IMR-90 (cell line): Measurements from ENCODE around the gene RPP40. TPM values are rescaled to one million over a fixed set of nuclear protein-coding genes. Genes with fewer than 3 reads are reported as not detected.

Experiments
- ATAC-seq: fragments of 200-7000 bp; cut with Tn5 transposase; 2 replicates; pipeline ENCODE4 v1.9.1; 2020; ENCODE audit warnings: low read depth, mild to moderate bottlenecking, moderate library complexity
- BruUV-seq: library from RNA; stranded (reverse); fragments of 400-500 nt; replicated peaks from 2 replicates; lab custom pipeline; 2021; lab: Mats Ljungman, UMichigan
- CTCF ChIA-PET: fragments of 300-600 bp; formaldehyde crosslinking; extraction: SDS; loops from one replicate; lab custom pipeline; 2021; ENCODE audit warnings: antibody characterized with exemption; lab: Yijun Ruan, JAX
- POLR2A ChIA-PET: fragments of 300-600 bp; sonication (Branson Sonifier 250); formaldehyde crosslinking; loops from one replicate; lab custom pipeline; 2022; ENCODE audit warnings: antibody characterized with exemption; ENCODE audit not compliant: unreplicated experiment; lab: Charles Lee
- DNase-seq: peaks from one replicate; pipeline ENCODE4 v3.0.0; 2013
- H2AFZ ChIP-seq: replicated peaks from 2 replicates; pipeline ENCODE3; 2013; ENCODE audit warnings: low read length, mild to moderate bottlenecking; ENCODE audit not compliant: poor library complexity
- H2AK5ac ChIP-seq: 2 replicates; pipeline ENCODE4 v1.6.1; 2013; ENCODE audit warnings: low read depth, low read length, inconsistent platforms
- H2AK9ac ChIP-seq: replicated peaks from 2 replicates; pipeline ENCODE3; 2013; ENCODE audit warnings: mild to moderate bottlenecking, low read depth, low read length, moderate library complexity; ENCODE audit not compliant: poor library complexity
- H2BK120ac ChIP-seq: 2 replicates; pipeline ENCODE4 v1.6.1; 2013; ENCODE audit warnings: low read depth, low read length, inconsistent platforms
- H2BK15ac ChIP-seq: 3 replicates; pipeline ENCODE4 v1.6.1; 2013; ENCODE audit warnings: low read depth, low read length, inconsistent platforms
- H2BK20ac ChIP-seq: 2 replicates; pipeline ENCODE4 v1.6.1; 2013; ENCODE audit warnings: low read depth, mild to moderate bottlenecking, inconsistent platforms, low read length, moderate library complexity
- H2BK5ac ChIP-seq: 2 replicates; pipeline ENCODE4 v1.6.1; 2013; ENCODE audit warnings: mild to moderate bottlenecking, low read depth, low read length, inconsistent platforms; ENCODE audit not compliant: poor library complexity, severe bottlenecking
- H3K14ac ChIP-seq: replicated peaks from 2 replicates; pipeline ENCODE4 v1.6.1; 2013; ENCODE audit warnings: low read depth, low read length, inconsistent platforms
- H3K18ac ChIP-seq: 2 replicates; pipeline ENCODE4 v1.6.1; 2013; ENCODE audit warnings: low read depth, low read length, control low read depth
- H3K23ac ChIP-seq: 2 replicates; pipeline ENCODE4 v1.6.1; 2013; ENCODE audit warnings: low read depth, low read length, inconsistent platforms
- H3K27ac ChIP-seq: 2 replicates; pipeline ENCODE4 v1.5.1; 2013; ENCODE audit warnings: mild to moderate bottlenecking, control low read depth, low read length; ENCODE audit not compliant: insufficient read depth
- H3K27me3 ChIP-seq: 2 replicates; pipeline ENCODE4 v1.6.1; 2013; ENCODE audit warnings: low read length; ENCODE audit not compliant: control insufficient read depth, insufficient read depth
- H3K36me3 ChIP-seq: 2 replicates; pipeline ENCODE4 v1.6.1; 2013; ENCODE audit warnings: low read length, mixed read lengths; ENCODE audit not compliant: control insufficient read depth, insufficient read depth
- H3K4ac ChIP-seq: 2 replicates; pipeline ENCODE4 v1.6.1; 2013; ENCODE audit warnings: low read depth, low read length, inconsistent platforms
- H3K4me1 ChIP-seq: 2 replicates; pipeline ENCODE4 v1.6.1; 2013; ENCODE audit warnings: low read length, mixed read lengths; ENCODE audit not compliant: control insufficient read depth, insufficient read depth
- H3K4me2 ChIP-seq: 2 replicates; pipeline ENCODE4 v1.6.1; 2013; ENCODE audit warnings: low read depth, mild to moderate bottlenecking, control low read depth, low read length, moderate library complexity
- H3K4me3 ChIP-seq: 2 replicates; pipeline ENCODE4 v1.5.1; 2013; ENCODE audit warnings: low read depth, mild to moderate bottlenecking, control low read depth, low read length, moderate library complexity; ENCODE audit not compliant: insufficient read depth
- H3K56ac ChIP-seq: 2 replicates; pipeline ENCODE4 v1.6.1; 2013; ENCODE audit warnings: low read length, inconsistent platforms; ENCODE audit not compliant: insufficient read depth; ENCODE audit errors: extremely low read depth
- H3K79me1 ChIP-seq, 2 experiments: 2 replicates each; pipeline ENCODE4 v1.6.1; 2013; ENCODE audit warnings: low read length in 2 of 2, inconsistent platforms in 1 of 2, low read depth in 1 of 2
- H3K9ac ChIP-seq: 2 replicates; pipeline ENCODE4 v1.6.1; 2013; ENCODE audit warnings: low read depth, low read length, control low read depth
- H3K9me1 ChIP-seq: 2 replicates; pipeline ENCODE4 v1.6.1; 2013; ENCODE audit warnings: low read length, inconsistent platforms; ENCODE audit not compliant: insufficient read depth
- H3K9me3 ChIP-seq: 2 replicates; pipeline ENCODE4 v1.6.1; 2013; ENCODE audit warnings: low read length; ENCODE audit not compliant: control insufficient read depth, insufficient read depth
- H4K20me1 ChIP-seq: 2 replicates; pipeline ENCODE4 v1.6.1; 2013; ENCODE audit warnings: low read length, inconsistent platforms; ENCODE audit not compliant: insufficient read depth
- H4K5ac ChIP-seq: 2 replicates; pipeline ENCODE4 v1.6.1; 2013; ENCODE audit warnings: mild to moderate bottlenecking, low read depth, low read length, control low read depth
- H4K8ac ChIP-seq, 2 experiments: 2 replicates each; pipeline ENCODE4 v1.6.1; 2013; ENCODE audit warnings: low read depth in 2 of 2, low read length in 2 of 2, control low read depth in 1 of 2, inconsistent platforms in 1 of 2
- H4K91ac ChIP-seq: 2 replicates; pipeline ENCODE4 v1.6.1; 2013; ENCODE audit warnings: low read depth, low read length, inconsistent platforms; ENCODE audit not compliant: insufficient read depth
- BHLHE40 ChIP-seq: fragments of 150-350 bp; IDR thresholded peaks from 2 replicates; pipeline ENCODE4 v1.6.1; 2016; ENCODE audit warnings: mild to moderate bottlenecking, low read depth, low read length
- CEBPB ChIP-seq: IDR thresholded peaks from 2 replicates; pipeline ENCODE4 v1.6.1; 2012; ENCODE audit warnings: low read depth, low read length, improper control_type of control experiment
- CHD1 ChIP-seq: IDR thresholded peaks from 2 replicates; pipeline ENCODE4 v1.6.1; 2012; ENCODE audit warnings: low read depth, low read length, improper control_type of control experiment
- FOS ChIP-seq: fragments of 150-350 bp; IDR thresholded peaks from 2 replicates; pipeline ENCODE4 v1.6.1; 2016; ENCODE audit warnings: low read depth, low read length
- MAFK ChIP-seq: IDR thresholded peaks from 2 replicates; pipeline ENCODE4 v1.6.1; 2012; ENCODE audit warnings: low read depth, low read length, improper control_type of control experiment
- NFE2L2 ChIP-seq: fragments of 150-350 bp; IDR thresholded peaks from 2 replicates; pipeline ENCODE4 v1.6.1; 2016; ENCODE audit warnings: low read depth, mild to moderate bottlenecking, low read length
- POLR2A ChIP-seq: IDR thresholded peaks from 2 replicates; pipeline ENCODE4 v1.6.1; 2012; ENCODE audit warnings: mild to moderate bottlenecking, low read depth, low read length
- RAD21 ChIP-seq: IDR thresholded peaks from 2 replicates; pipeline ENCODE4 v1.6.1; 2012; ENCODE audit warnings: low read length, improper control_type of control experiment
- SMC3 ChIP-seq: fragments of 150-350 bp; IDR thresholded peaks from 2 replicates; pipeline ENCODE4 v1.6.1; 2016; ENCODE audit warnings: low read depth, mild to moderate bottlenecking, antibody characterized with exemption, low read length, moderate library complexity
- WGBS, 2 experiments: methylation state at CpG; one replicate each; pipeline versions ENCODE4 v1.1.5 to v1.1.7; 2013; ENCODE audit warnings: missing lambda C conversion rate in 2 of 2; ENCODE audit not compliant: insufficient read length in 1 of 2; ENCODE audit errors: extremely low coverage in 2 of 2; 5-methylcytosine and 5-hydroxymethylcytosine counted together
- dilution Hi-C: fragments of 300-500 bp; cut with HindIII; formaldehyde crosslinking; loops from one replicate; pipeline ENCODE4 v1.14.3; 2018; ENCODE audit warnings: low sequenced_read_pairs; ENCODE audit not compliant: unreplicated experiment
- in situ Hi-C: fragments of 300-500 bp; cut with MboI; formaldehyde crosslinking; loops from 3 replicates; pipeline ENCODE4 v1.14.3; 2019; ENCODE audit warnings: low sequenced_read_pairs, inconsistent platforms, mixed read lengths
- intact Hi-C: fragments of 100-400 bp; cut with micrococcal nuclease; formaldehyde crosslinking; loops from 2 replicates; pipeline ENCODE4 v1.10.0; 2022
- polyA plus RNA-seq, 3 experiments: library from polyadenylated mRNA; depleted of rRNA; stranded (reverse); fragments of >200 nt; gene quantifications; 2 replicates each; pipeline ENCODE4 v1.2.3, GENCODE V29; 2012; ENCODE audit warnings: low replicate concordance in 1 of 3
- total RNA-seq: library from RNA; depleted of rRNA; stranded (reverse); fragments of >200 nt; gene quantifications from 2 replicates; pipeline ENCODE4 v1.2.3, GENCODE V29; 2012
- TF ChIP-seq, protein P1 (sequence below): conservative IDR thresholded peaks from 2 replicates; pipeline ENCODE4 v1.5.1; 2012; ENCODE audit warnings: mild to moderate bottlenecking, low read depth, low read length, improper control_type of control experiment
- TF ChIP-seq, protein P2 (sequence below): fragments of 150-350 bp; IDR thresholded peaks from 2 replicates; pipeline ENCODE4 v1.6.1; 2017; ENCODE audit warnings: mild to moderate bottlenecking, antibody characterized with exemption, low read length, low read depth
- TF ChIP-seq, protein P3 (sequence below): fragments of 150-350 bp; IDR thresholded peaks from 2 replicates; pipeline ENCODE4 v1.6.1; 2016; ENCODE audit warnings: low read depth, mild to moderate bottlenecking, low read length, moderate library complexity, borderline replicate concordance

The RPP40 gene
- total and polyA plus RNA-seq, 2 of the 4 experiments (the other 2 are of a cell fraction) = 8.1 to 22.2 TPM

DNA sequence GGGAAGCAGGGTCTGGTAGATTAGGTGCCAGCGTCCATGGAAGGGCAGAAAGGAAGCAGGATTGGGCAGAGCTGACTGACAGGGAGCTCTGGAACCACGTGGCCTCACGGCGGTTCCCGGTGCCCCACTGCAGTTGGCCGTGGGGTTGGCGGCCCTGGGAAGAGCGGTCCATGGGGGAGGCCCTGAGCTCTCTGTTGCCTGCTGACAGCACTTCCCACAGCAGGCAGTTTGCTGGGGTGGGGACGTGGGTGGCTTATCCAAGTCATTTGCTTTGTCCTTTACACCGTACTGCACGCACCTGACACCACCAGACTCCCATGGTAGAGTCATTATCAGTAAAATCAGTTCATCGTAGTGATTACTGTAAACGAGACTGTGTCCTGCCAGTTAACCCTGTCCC lies 56.1 kb downstream of the RPP40 start:
- H3K36me3 ChIP-seq = peaks cover 32% of the 10 kb centered on the region
- no peak overlapping the region for H4K8ac ChIP-seq
- no peak overlapping the region for H2BK120ac ChIP-seq
- H3K4me3 ChIP-seq = no peak overlapping the region
- no peak overlapping the region for H3K4me2 ChIP-seq
- no peak overlapping the region for H3K27ac ChIP-seq
- H4K91ac ChIP-seq = no peak overlapping the region
- no peak overlapping the region for H2AFZ ChIP-seq
- H3K9me1 ChIP-seq = peaks cover 12% of the 10 kb centered on the region
- no peak overlapping the region for H3K4ac ChIP-seq
- CTCF ChIA-PET = no interaction called here
- dilution Hi-C loops (no loop called here), intact Hi-C loops (loop anchor here (10.0 kb wide), 1 partner anchor 167 kb away; no protein-coding TSS in a partner anchor), in situ Hi-C loops (no loop called here)
- no peaks in the 10 kb centered on the region for H3K27me3 ChIP-seq
- H4K20me1 ChIP-seq = peaks cover 5% of the 10 kb centered on the region
- H3K9me3 ChIP-seq = no peaks in the 10 kb centered on the region
- POLR2A ChIA-PET = no interaction called here
- peaks cover 9 to 26% of the 10 kb centered on the region in 2 experiments; a peak in 3 of 4 replicates for H3K79me1 ChIP-seq
- no TSS peak for BruUV-seq
- H2BK5ac ChIP-seq = no peak overlapping the region
- no peak overlapping the region for H2AK5ac ChIP-seq
- no peak for ATAC-seq
- H3K14ac ChIP-seq = no peak overlapping the region
- no peak overlapping the region for H2BK15ac ChIP-seq
- 100% methylated on average over 1 of the region's 13 CpGs; no CpG with 5 or more reads in 1 of the 2 experiments for WGBS, 2 experiments
- H3K9ac ChIP-seq = no peak overlapping the region
- no peak overlapping the region for H3K56ac ChIP-seq
- no peak overlapping the region for H3K23ac ChIP-seq
- TF ChIP-seq MAFK (no peak), RAD21 (no peak), SMC3 (no peak), CHD1 (no peak), POLR2A (no peak), BHLHE40 (no peak), NFE2L2 (no peak), FOS (no peak), CEBPB (no peak)
- TF ChIP-seq, protein P1, sequence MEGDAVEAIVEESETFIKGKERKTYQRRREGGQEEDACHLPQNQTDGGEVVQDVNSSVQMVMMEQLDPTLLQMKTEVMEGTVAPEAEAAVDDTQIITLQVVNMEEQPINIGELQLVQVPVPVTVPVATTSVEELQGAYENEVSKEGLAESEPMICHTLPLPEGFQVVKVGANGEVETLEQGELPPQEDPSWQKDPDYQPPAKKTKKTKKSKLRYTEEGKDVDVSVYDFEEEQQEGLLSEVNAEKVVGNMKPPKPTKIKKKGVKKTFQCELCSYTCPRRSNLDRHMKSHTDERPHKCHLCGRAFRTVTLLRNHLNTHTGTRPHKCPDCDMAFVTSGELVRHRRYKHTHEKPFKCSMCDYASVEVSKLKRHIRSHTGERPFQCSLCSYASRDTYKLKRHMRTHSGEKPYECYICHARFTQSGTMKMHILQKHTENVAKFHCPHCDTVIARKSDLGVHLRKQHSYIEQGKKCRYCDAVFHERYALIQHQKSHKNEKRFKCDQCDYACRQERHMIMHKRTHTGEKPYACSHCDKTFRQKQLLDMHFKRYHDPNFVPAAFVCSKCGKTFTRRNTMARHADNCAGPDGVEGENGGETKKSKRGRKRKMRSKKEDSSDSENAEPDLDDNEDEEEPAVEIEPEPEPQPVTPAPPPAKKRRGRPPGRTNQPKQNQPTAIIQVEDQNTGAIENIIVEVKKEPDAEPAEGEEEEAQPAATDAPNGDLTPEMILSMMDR = no peak
- TF ChIP-seq, protein P2, sequence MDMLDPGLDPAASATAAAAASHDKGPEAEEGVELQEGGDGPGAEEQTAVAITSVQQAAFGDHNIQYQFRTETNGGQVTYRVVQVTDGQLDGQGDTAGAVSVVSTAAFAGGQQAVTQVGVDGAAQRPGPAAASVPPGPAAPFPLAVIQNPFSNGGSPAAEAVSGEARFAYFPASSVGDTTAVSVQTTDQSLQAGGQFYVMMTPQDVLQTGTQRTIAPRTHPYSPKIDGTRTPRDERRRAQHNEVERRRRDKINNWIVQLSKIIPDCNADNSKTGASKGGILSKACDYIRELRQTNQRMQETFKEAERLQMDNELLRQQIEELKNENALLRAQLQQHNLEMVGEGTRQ = no peak
- TF ChIP-seq, protein P3, sequence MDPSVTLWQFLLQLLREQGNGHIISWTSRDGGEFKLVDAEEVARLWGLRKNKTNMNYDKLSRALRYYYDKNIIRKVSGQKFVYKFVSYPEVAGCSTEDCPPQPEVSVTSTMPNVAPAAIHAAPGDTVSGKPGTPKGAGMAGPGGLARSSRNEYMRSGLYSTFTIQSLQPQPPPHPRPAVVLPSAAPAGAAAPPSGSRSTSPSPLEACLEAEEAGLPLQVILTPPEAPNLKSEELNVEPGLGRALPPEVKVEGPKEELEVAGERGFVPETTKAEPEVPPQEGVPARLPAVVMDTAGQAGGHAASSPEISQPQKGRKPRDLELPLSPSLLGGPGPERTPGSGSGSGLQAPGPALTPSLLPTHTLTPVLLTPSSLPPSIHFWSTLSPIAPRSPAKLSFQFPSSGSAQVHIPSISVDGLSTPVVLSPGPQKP = no peak
- no peak overlapping the region for H2BK20ac ChIP-seq
- no peak overlapping the region for H2AK9ac ChIP-seq
- no peak for DNase-seq
- H3K18ac ChIP-seq = no peak overlapping the region
- H3K4me1 ChIP-seq = peaks cover 5% of the 10 kb centered on the region
- H4K5ac ChIP-seq = no peak overlapping the region
